ENCODE results near the gene KIF26B. TPM values are rescaled to one million over a fixed set of nuclear protein-coding genes. Genes with fewer than 3 reads are reported as not detected.
"Not testable (repeated sequence)": the region's sequence is repeated elsewhere in the genome, so short reads cannot be mapped to it uniquely, and the experiment has no call there.

The KIF26B gene
- polyA plus RNA-seq, 1 of the 3 experiments (the other 2 are of a cell fraction): 2.6 TPM

GRCh38 chr1:245728035-245728434 lies 573.2 kb downstream of the KIF26B start:
- H3K79me2 ChIP-seq (ENCODE audit: insufficient read depth); H3K4me3 ChIP-seq (ENCODE audit: low read depth in 2 of 2, low read length in 1 of 2); H3K4me1 ChIP-seq (ENCODE audit: control insufficient read depth in 1 of 2, insufficient read depth in 2 of 2, low read depth in 1 of 2, low read length in 1 of 2); H3K36me3 ChIP-seq (replicated peaks in 1 of 2; ENCODE audit: control insufficient read depth in 1 of 2, insufficient read depth in 2 of 2, low read length in 1 of 2); H3F3A ChIP-seq (replicated peaks; ENCODE audit: insufficient read depth); H3K9ac ChIP-seq; CTCF ChIA-PET; H3K9me2 ChIP-seq; DNase-seq; H3K4me2 ChIP-seq; POLR2A ChIA-PET; H4K20me1 ChIP-seq (ENCODE audit: insufficient read depth); H3K27ac ChIP-seq (ENCODE audit: low read depth in 2 of 2, low read length in 1 of 2); H2AFZ ChIP-seq (ENCODE audit: low read depth); H3K27me3 ChIP-seq (ENCODE audit: insufficient read depth): not testable (repeated sequence)
- H3K9me3 ChIP-seq: peaks cover 13% of the 10 kb centered on the region; the same call in 1 of the 2 replicates
- WGBS (ENCODE audit: low lambda C conversion rate): 85% methylated on average over 3 of the region's 3 CpGs

- POLR2A ChIA-PET: no interaction called here
These were observed 576.0 kb downstream of the KIF26B start for GRCh38 chr1:245730801-245731200.

More at GRCh38 chr1:245730801-245731200, 576.0 kb downstream of the KIF26B start:
- no peak for DNase-seq
- 65% methylated on average over 2 of the region's 2 CpGs for WGBS (ENCODE audit: low lambda C conversion rate)
- no peaks in the 10 kb centered on the region for H3K79me2 ChIP-seq (ENCODE audit: insufficient read depth)
- no peak overlapping the region for H2AFZ ChIP-seq (ENCODE audit: low read depth)
- H3K4me1 ChIP-seq (ENCODE audit: control insufficient read depth in 1 of 2, insufficient read depth in 2 of 2, low read depth in 1 of 2, low read length in 1 of 2): no peaks in the 10 kb centered on the region
- H3F3A ChIP-seq (replicated peaks; ENCODE audit: insufficient read depth): no peaks in the 10 kb centered on the region
- H3K27ac ChIP-seq (ENCODE audit: low read depth in 2 of 2, low read length in 1 of 2): no peak overlapping the region
- no peaks in the 10 kb centered on the region for H3K9me2 ChIP-seq
- H3K27me3 ChIP-seq (ENCODE audit: insufficient read depth): no peaks in the 10 kb centered on the region
- H3K4me3 ChIP-seq (ENCODE audit: low read depth in 2 of 2, low read length in 1 of 2): no peak overlapping the region
- no peaks in the 10 kb centered on the region for H4K20me1 ChIP-seq (ENCODE audit: insufficient read depth)
- H3K9me3 ChIP-seq: peaks cover 18% of the 10 kb centered on the region
- TF ChIP-seq YY1 (IDR thresholded peaks at IDR 0.05; ENCODE audit: low read depth) (no peak), MEF2A (IDR thresholded peaks at IDR 0.05; ENCODE audit: borderline replicate concordance, low read depth) (no peak), TCF12 (IDR thresholded peaks at IDR 0.05) (no peak), NFIC (IDR thresholded peaks at IDR 0.05; ENCODE audit: borderline replicate concordance) (no peak), GABPA (IDR thresholded peaks at IDR 0.05; ENCODE audit: low read depth) (no peak), FOXM1 (IDR thresholded peaks at IDR 0.05; ENCODE audit: low read depth) (no peak), IRF3 (IDR thresholded peaks at IDR 0.05; ENCODE audit: low read depth, low read length) (no peak), CTCF (IDR thresholded peaks at IDR 0.05) (no peak), USF2 (IDR thresholded peaks at IDR 0.05; ENCODE audit: borderline replicate concordance, low read depth, low read length) (no peak), SIN3A (IDR thresholded peaks at IDR 0.05; ENCODE audit: borderline replicate concordance, low read depth, low read length) (no peak), RCOR1 (IDR thresholded peaks at IDR 0.05; ENCODE audit: low read length) (no peak), TAF1 (IDR thresholded peaks at IDR 0.05; ENCODE audit: borderline replicate concordance, low read depth, low read length) (no peak), REST (IDR thresholded peaks at IDR 0.05; ENCODE audit: low read depth, low read length) (no peak), RXRA (IDR thresholded peaks at IDR 0.05; ENCODE audit: borderline replicate concordance, low read depth) (no peak), GATA2 (CRISPR knock-in tag; IDR thresholded peaks at IDR 0.05) (no peak), POLR2AphosphoS5 (IDR thresholded peaks at IDR 0.05; ENCODE audit: low read depth, low read length) (no peak), FOXJ3 (CRISPR knock-in tag; IDR thresholded peaks at IDR 0.05) (no peak), NRF1 (IDR thresholded peaks at IDR 0.05; ENCODE audit: low read depth, low read length) (no peak), ZBTB33 (IDR thresholded peaks at IDR 0.05; ENCODE audit: borderline replicate concordance, low read depth) (no peak)
- CTCF ChIA-PET: interaction anchor here (1.1 kb wide), 1 partner anchor 26 kb away, joined by 3 read pairs; no protein-coding TSS in a partner anchor
- no peak overlapping the region for H3K9ac ChIP-seq
- H3K36me3 ChIP-seq (replicated peaks in 1 of 2; ENCODE audit: control insufficient read depth in 1 of 2, insufficient read depth in 2 of 2, low read length in 1 of 2): no peaks in the 10 kb centered on the region
- H3K4me2 ChIP-seq: no peak overlapping the region

All from SK-N-SH (cell line).